KG1 (cell line): ENCODE measurements around the gene PTGIS.

Experiments
- DNase-seq: peaks from one replicate; lab custom pipeline; 2025; lab: John Stamatoyannopoulos, UW

PTGIS gene

GRCh38 chr20:49529470-49529869 lies 38.5 kb downstream of the PTGIS start:
- DNase-seq = no peak

- no peak for DNase-seq
Observed at GRCh38 chr20:49526568-49526967, 41.4 kb downstream of the PTGIS start.

- DNase-seq = no peak
Observed at GRCh38 chr20:49526056-49526455, 41.9 kb downstream of the PTGIS start.

GRCh38 chr20:49523767-49524360 lies 44.1 kb downstream of the PTGIS start:
- no peak for DNase-seq

GRCh38 chr20:49521356-49521755 lies 46.6 kb downstream of the PTGIS start:
- DNase-seq = no peak

GRCh38 chr20:49519777-49520359 lies 48.1 kb downstream of the PTGIS start:
- DNase-seq = no peak

GRCh38 chr20:49519212-49519712 lies 48.7 kb downstream of the PTGIS start:
- no peak for DNase-seq

GRCh38 chr20:49518576-49518975 lies 49.4 kb downstream of the PTGIS start:
- DNase-seq = no peak

- no peak for DNase-seq
Observed at GRCh38 chr20:49517805-49518100, 50.2 kb downstream of the PTGIS start.

GRCh38 chr20:49516916-49517804 lies 50.8 kb downstream of the PTGIS start:
- DNase-seq = no peak

- DNase-seq = no peak
Observed at GRCh38 chr20:49515586-49515985, 52.4 kb downstream of the PTGIS start.

- DNase-seq = no peak
Observed at GRCh38 chr20:49513517-49513916, 54.4 kb downstream of the PTGIS start.

- DNase-seq = no peak
Observed at GRCh38 chr20:49513009-49513408, 54.9 kb downstream of the PTGIS start.

GRCh38 chr20:49511788-49512525 lies 56.0 kb downstream of the PTGIS start:
- no peak for DNase-seq

- DNase-seq = no peak
Observed at GRCh38 chr20:49510562-49511122, 57.3 kb downstream of the PTGIS start.

GRCh38 chr20:49508435-49509199 lies 59.3 kb downstream of the PTGIS start:
- peak; percentile 44 for DNase-seq

GRCh38 chr20:49507741-49508434 lies 60.0 kb downstream of the PTGIS start:
- no peak for DNase-seq

- no peak for DNase-seq
Observed at GRCh38 chr20:49505518-49505917, 62.4 kb downstream of the PTGIS start.

- no peak for DNase-seq
Observed at GRCh38 chr20:49503176-49503575, 64.8 kb downstream of the PTGIS start.

GRCh38 chr20:49501917-49502316 lies 66.0 kb downstream of the PTGIS start:
- no peak for DNase-seq

GRCh38 chr20:49497398-49497669 lies 70.6 kb downstream of the PTGIS start:
- no peak for DNase-seq
